SU-DHL-6 (cell line): Measurements from ENCODE around the gene SNRNP27.
"Not testable (repeated sequence)": the region's sequence is repeated elsewhere in the genome, so short reads cannot be mapped to it uniquely, and the experiment has no call there.

Experiments
- CTCF ChIP-seq: fragments of 200-600 bp; sonication (generic); IDR thresholded peaks from one replicate; pipeline ENCODE4 v1.5.1; 2017; ENCODE audit warnings: antibody characterized with exemption, mild to moderate bottlenecking, low read length, moderate library complexity; ENCODE audit not compliant: insufficient read depth, poor library complexity, severe bottlenecking
- EZH2phosphoT487 ChIP-seq: fragments of 200-600 bp; sonication (generic), shearing (Covaris generic); conservative IDR thresholded peaks from 2 replicates; pipeline ENCODE4 v1.6.1; 2018; ENCODE audit warnings: mild to moderate bottlenecking, antibody characterized with exemption, low read length, moderate library complexity, mixed read lengths

- TF ChIP-seq CTCF, EZH2phosphoT487: not testable (repeated sequence)
Observed at GRCh38 chr2:69894737-69895136, 981 bp downstream of the SNRNP27 start.
